HCT116 (cell line): ENCODE measurements around the gene SUPT5H.

Source experiments
- CBX3 ChIP-seq: IDR thresholded peaks from 2 replicates; pipeline ENCODE4 v1.6.1; 2012; ENCODE audit warnings: low read depth
- EZH2 ChIP-seq: fragments of 200-600 bp; sonication (generic); IDR thresholded peaks from 2 replicates; pipeline ENCODE4 v1.6.1; 2017; ENCODE audit warnings: antibody characterized with exemption, mixed run types
- JUND ChIP-seq: IDR thresholded peaks from 2 replicates; pipeline ENCODE4 v1.6.1; 2012
- POLR2A ChIP-seq: IDR thresholded peaks from 2 replicates; pipeline ENCODE4 v1.7.0; 2011; ENCODE audit warnings: borderline replicate concordance; ENCODE audit not compliant: insufficient read depth, insufficient read length; ENCODE audit errors: extremely low read depth
- SRF ChIP-seq: IDR thresholded peaks from 2 replicates; pipeline ENCODE4 v1.6.1; 2012; ENCODE audit warnings: low read depth
- TF ChIP-seq, protein P1 (sequence below): IDR thresholded peaks from 2 replicates; pipeline ENCODE4 v1.6.1; 2011; ENCODE audit warnings: mild to moderate bottlenecking, low read length, moderate library complexity; ENCODE audit not compliant: insufficient replicate concordance; ENCODE audit errors: extremely low read depth
- TF ChIP-seq, protein P2 (sequence below): IDR thresholded peaks from 2 replicates; pipeline ENCODE4 v1.6.1; 2012
- TF ChIP-seq, protein P3 (sequence below), 3 experiments: fragments of 200-600 bp in 1 of 3; sonication (generic) in 1 of 3; IDR thresholded peaks in 2 of 3; conservative IDR thresholded peaks in 1 of 3; 2 replicates each; pipeline ENCODE4 v1.5.1; 2012 to 2017; ENCODE audit warnings: low read depth in 2 of 3, low read length in 2 of 3, antibody characterized with exemption in 1 of 3, borderline replicate concordance in 1 of 3, control low read depth in 1 of 3, mild to moderate bottlenecking in 1 of 3, mixed read lengths in 1 of 3, mixed run types in 1 of 3, moderate library complexity in 1 of 3; ENCODE audit not compliant: insufficient read depth in 1 of 3

DNA sequence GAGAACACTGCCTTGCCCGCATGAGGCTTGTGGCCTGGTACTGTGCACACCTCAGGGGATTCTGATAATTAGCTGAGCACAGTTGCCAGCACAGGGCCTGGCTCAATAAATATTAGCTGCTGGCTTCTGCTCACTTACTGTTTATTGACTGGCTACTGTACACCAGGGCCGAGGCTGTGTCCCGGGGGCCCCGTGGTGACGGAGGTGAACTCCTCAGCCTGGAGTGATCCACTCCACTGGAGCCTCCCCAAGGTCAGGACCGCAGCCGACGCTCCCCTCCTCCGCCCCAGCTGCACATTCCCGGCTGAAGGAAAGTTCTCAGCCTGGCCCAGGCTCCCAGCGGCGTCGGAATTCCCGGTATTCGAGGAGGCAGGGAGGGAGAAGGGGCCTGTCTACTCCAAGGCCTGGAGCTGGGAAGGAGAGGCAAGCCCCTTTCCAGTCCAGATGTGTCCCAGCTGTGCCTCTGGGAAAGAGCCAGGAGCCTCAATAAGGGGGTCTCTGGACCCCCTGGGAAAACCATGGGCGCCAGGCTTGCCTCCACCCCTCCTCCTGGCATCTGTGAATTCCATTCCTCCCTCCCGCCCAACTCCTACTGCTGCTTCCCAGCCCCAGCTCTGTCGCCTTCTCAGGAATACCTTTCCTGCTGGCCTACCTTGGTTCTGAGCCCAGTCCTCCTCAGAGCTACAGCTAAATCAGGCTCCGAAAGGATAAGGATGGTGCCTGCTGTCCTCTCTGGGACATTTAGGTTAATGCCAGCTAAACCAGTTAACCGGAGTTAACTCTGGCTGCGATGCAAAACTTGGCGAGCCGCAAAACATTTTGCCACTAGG, 16.9 kb upstream of the SUPT5H start:
- TF ChIP-seq, protein P1, sequence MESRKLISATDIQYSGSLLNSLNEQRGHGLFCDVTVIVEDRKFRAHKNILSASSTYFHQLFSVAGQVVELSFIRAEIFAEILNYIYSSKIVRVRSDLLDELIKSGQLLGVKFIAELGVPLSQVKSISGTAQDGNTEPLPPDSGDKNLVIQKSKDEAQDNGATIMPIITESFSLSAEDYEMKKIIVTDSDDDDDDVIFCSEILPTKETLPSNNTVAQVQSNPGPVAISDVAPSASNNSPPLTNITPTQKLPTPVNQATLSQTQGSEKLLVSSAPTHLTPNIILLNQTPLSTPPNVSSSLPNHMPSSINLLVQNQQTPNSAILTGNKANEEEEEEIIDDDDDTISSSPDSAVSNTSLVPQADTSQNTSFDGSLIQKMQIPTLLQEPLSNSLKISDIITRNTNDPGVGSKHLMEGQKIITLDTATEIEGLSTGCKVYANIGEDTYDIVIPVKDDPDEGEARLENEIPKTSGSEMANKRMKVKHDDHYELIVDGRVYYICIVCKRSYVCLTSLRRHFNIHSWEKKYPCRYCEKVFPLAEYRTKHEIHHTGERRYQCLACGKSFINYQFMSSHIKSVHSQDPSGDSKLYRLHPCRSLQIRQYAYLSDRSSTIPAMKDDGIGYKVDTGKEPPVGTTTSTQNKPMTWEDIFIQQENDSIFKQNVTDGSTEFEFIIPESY: no peak
- TF ChIP-seq, protein P2, sequence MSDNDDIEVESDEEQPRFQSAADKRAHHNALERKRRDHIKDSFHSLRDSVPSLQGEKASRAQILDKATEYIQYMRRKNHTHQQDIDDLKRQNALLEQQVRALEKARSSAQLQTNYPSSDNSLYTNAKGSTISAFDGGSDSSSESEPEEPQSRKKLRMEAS: no peak
- TF ChIP-seq POLR2A: no peak
- TF ChIP-seq, protein P3, sequence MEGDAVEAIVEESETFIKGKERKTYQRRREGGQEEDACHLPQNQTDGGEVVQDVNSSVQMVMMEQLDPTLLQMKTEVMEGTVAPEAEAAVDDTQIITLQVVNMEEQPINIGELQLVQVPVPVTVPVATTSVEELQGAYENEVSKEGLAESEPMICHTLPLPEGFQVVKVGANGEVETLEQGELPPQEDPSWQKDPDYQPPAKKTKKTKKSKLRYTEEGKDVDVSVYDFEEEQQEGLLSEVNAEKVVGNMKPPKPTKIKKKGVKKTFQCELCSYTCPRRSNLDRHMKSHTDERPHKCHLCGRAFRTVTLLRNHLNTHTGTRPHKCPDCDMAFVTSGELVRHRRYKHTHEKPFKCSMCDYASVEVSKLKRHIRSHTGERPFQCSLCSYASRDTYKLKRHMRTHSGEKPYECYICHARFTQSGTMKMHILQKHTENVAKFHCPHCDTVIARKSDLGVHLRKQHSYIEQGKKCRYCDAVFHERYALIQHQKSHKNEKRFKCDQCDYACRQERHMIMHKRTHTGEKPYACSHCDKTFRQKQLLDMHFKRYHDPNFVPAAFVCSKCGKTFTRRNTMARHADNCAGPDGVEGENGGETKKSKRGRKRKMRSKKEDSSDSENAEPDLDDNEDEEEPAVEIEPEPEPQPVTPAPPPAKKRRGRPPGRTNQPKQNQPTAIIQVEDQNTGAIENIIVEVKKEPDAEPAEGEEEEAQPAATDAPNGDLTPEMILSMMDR (IDR thresholded peaks at IDR 0.05 in 2 of 3, conservative IDR thresholded peaks at IDR 0.05 in 1 of 3; ENCODE audit: borderline replicate concordance in 1 of 3, insufficient read depth in 1 of 3, low read depth in 2 of 3, low read length in 2 of 3): no peak
- no peak for TF ChIP-seq SRF
- TF ChIP-seq CBX3: no peak
- no peak for TF ChIP-seq EZH2
- no peak for TF ChIP-seq JUND
